A673 (cell line): Measurements from ENCODE around the gene OR51B4.

Experiments
- CTCF ChIP-seq: fragments of 300-800, 200-600 bp; sonication (generic); conservative IDR thresholded peaks from 2 replicates; pipeline ENCODE4 v1.5.1; 2017; ENCODE audit warnings: low read depth, mild to moderate bottlenecking, antibody characterized with exemption, low read length, moderate library complexity, mixed read lengths
- EZH2 ChIP-seq: fragments of 200-600 bp; sonication (generic); IDR thresholded peaks from 2 replicates; pipeline ENCODE4 v1.6.1; 2017; ENCODE audit warnings: borderline replicate concordance, low read depth, mild to moderate bottlenecking, mixed read lengths, antibody characterized with exemption, low read length; ENCODE audit not compliant: poor library complexity, severe bottlenecking

GRCh38 chr11:5289696-5290095, 12.1 kb downstream of the OR51B4 start:
- no peak for TF ChIP-seq CTCF
- no peak for TF ChIP-seq EZH2
